ENCODE results near the gene KREMEN1. TPM values are rescaled to one million over a fixed set of nuclear protein-coding genes. Genes with fewer than 3 reads are reported as not detected.

The KREMEN1 gene
- total and polyA plus RNA-seq, 9 of the 15 experiments (the other 6 are each of a cell fraction or from before 2014, with no cell fraction given): 0.69 to 11.5 (median 4.3) TPM

DNA sequence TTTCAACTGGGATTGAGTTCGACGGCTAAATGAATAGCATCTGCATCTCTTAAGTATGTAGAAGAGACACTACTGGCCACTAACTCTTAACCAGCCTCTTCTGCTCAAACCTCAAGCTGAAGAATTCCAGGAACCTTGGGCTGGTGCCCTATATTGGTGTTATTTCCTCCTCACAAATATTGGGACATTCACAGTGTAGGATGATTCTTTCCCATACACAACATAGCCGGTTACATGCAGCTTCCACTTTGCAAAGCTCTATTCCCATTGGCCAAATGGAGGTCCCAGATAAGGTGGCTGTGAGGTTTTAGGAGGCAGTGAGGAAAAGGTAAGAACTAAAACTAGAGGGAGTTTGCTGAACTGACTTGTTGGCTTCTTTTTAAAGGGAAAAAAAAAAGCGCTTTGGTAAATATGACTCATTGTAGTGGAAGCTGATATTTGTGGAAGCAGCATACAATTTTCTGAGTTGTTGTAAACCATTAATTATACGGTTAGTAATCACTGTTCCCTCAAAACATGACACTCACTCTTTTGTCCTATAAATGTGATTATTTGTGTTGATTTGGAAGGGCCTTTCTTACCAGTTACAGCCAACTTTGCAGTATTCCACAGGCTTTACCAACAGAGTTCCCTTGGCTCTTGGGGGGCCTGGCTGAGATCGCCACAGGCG is 28.8 kb upstream of the KREMEN1 start (continued):
- TF ChIP-seq, protein P1, sequence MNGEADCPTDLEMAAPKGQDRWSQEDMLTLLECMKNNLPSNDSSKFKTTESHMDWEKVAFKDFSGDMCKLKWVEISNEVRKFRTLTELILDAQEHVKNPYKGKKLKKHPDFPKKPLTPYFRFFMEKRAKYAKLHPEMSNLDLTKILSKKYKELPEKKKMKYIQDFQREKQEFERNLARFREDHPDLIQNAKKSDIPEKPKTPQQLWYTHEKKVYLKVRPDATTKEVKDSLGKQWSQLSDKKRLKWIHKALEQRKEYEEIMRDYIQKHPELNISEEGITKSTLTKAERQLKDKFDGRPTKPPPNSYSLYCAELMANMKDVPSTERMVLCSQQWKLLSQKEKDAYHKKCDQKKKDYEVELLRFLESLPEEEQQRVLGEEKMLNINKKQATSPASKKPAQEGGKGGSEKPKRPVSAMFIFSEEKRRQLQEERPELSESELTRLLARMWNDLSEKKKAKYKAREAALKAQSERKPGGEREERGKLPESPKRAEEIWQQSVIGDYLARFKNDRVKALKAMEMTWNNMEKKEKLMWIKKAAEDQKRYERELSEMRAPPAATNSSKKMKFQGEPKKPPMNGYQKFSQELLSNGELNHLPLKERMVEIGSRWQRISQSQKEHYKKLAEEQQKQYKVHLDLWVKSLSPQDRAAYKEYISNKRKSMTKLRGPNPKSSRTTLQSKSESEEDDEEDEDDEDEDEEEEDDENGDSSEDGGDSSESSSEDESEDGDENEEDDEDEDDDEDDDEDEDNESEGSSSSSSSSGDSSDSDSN (IDR thresholded peaks at IDR 0.05; ENCODE audit: borderline replicate concordance in 1 of 2, low read depth in 2 of 2, low read length in 2 of 2): no peak
- no peak for TF ChIP-seq RFX7 (CRISPR knock-in tag; IDR thresholded peaks at IDR 0.05)

DNA sequence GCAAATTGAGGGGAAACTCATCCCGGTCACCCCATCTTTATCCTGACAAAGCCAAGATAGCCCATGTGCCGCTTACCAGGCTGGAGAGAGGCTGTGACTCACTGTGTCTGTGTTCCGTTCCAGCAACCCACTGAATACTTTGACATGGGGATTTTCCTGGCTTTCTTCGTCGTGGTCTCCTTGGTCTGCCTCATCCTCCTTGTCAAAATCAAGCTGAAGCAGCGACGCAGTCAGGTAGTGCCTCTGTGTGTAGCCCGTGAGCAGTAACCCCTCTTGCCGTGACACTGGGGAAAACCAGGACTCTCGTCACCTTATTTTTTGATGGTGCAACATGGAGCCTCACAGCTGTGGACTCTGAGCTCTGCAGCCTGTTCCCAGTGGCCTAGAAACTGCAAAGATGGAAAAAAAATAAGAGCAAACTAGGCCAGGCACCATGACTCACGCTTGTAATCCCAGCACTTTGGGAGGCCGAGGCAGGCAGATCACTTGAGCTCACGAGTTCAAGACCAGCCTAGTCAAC is 28.1 kb upstream of the KREMEN1 start:
- BruUV-seq (replicated peaks): no TSS peak
- DNase-seq (ENCODE audit: extremely low read depth in 1 of 4, low spot score in 3 of 4) (no peak), ATAC-seq (no peak), FAIRE-seq (no peak)
- no peak overlapping the region for H3K4me3 ChIP-seq
- POLR2A ChIA-PET: interaction anchor here (0.6 kb wide), 1 partner anchor 214 kb away, joined by 4 read pairs; no protein-coding TSS in a partner anchor
- H4K20me1 ChIP-seq (replicated peaks; ENCODE audit: control insufficient read depth, insufficient read depth, low read length): no peaks in the 10 kb centered on the region
- peaks cover 2 to 8% of the 10 kb centered on the region in 2 experiments; a peak in 3 of 5 replicates for H3K4me1 ChIP-seq (replicated peaks in 1 of 2; ENCODE audit: control insufficient read depth in 2 of 2, insufficient read depth in 2 of 2, low read length in 2 of 2)
- WGBS (ENCODE audit: insufficient coverage, low coverage, missing lambda C conversion rate): 90% methylated on average over 9 of the region's 13 CpGs
- H3K79me2 ChIP-seq (ENCODE audit: control insufficient read depth, insufficient read depth, low read length): no peaks in the 10 kb centered on the region
- H3K36me3 ChIP-seq (ENCODE audit: control insufficient read depth, insufficient read depth, low read length): peaks cover 45% of the 10 kb centered on the region; the same call in 2 of the 3 replicates
- intact Hi-C loops (cut with micrococcal nuclease): loop anchor here (5.0 kb wide), 2 partner anchors 203 to 442 kb away; no protein-coding TSS in a partner anchor
- no peak overlapping the region for H2AFZ ChIP-seq (ENCODE audit: low read depth, low read length)
- H3K27me3 ChIP-seq (ENCODE audit: control insufficient read depth in 2 of 2, insufficient read depth in 2 of 2, low read length in 2 of 2): no peaks in the 10 kb centered on the region
- H3K9me3 ChIP-seq (replicated peaks; ENCODE audit: control insufficient read depth, insufficient read depth, low read depth, low read length): no peaks in the 10 kb centered on the region
- CTCF ChIA-PET (ENCODE audit: low intra/inter-chr PET ratio): no interaction called here
- no peaks in the 10 kb centered on the region for H3K9me1 ChIP-seq (ENCODE audit: control insufficient read depth, insufficient read depth, low read length)
- in situ Hi-C loops (cut with MboI): no loop called here
- no peak overlapping the region for H3K4me2 ChIP-seq (ENCODE audit: insufficient read depth, low read length)
- H3K27ac ChIP-seq (ENCODE audit: extremely low read depth, low read depth, low read length): no peak overlapping the region
- no peak overlapping the region for H3K9ac ChIP-seq (ENCODE audit: insufficient read depth in 1 of 2, low read depth in 2 of 2, low read length in 2 of 2)
- TF ChIP-seq ZNF24 (IDR thresholded peaks at IDR 0.05) (no peak), KLF10 (CRISPR knock-in tag; IDR thresholded peaks at IDR 0.05) (no peak), ZNF699 (CRISPR knock-in tag; IDR thresholded peaks at IDR 0.05; ENCODE audit: insufficient replicate concordance) (no peak), CEBPG (CRISPR knock-in tag; IDR thresholded peaks at IDR 0.05) (no peak), CEBPG (tag; conservative IDR thresholded peaks at IDR 0.05 in 1 of 2, IDR thresholded peaks at IDR 0.05 in 1 of 2) (no peak), SREBF1 (IDR thresholded peaks at IDR 0.05; ENCODE audit: borderline replicate concordance, low read depth, low read length) (no peak)
- TF ChIP-seq, protein P2, sequence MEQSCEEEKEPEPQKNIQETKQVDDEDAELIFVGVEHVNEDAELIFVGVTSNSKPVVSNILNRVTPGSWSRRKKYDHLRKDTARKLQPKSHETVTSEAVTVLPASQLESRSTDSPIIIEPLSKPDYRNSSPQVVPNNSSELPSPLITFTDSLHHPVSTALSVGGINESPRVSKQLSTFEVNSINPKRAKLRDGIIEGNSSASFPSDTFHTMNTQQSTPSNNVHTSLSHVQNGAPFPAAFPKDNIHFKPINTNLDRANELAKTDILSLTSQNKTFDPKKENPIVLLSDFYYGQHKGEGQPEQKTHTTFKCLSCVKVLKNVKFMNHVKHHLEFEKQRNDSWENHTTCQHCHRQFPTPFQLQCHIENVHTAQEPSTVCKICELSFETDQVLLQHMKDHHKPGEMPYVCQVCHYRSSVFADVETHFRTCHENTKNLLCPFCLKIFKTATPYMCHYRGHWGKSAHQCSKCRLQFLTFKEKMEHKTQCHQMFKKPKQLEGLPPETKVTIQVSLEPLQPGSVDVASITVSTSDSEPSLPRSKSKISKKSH (CRISPR knock-in tag; IDR thresholded peaks at IDR 0.05): no peak
- TF ChIP-seq, protein P3, sequence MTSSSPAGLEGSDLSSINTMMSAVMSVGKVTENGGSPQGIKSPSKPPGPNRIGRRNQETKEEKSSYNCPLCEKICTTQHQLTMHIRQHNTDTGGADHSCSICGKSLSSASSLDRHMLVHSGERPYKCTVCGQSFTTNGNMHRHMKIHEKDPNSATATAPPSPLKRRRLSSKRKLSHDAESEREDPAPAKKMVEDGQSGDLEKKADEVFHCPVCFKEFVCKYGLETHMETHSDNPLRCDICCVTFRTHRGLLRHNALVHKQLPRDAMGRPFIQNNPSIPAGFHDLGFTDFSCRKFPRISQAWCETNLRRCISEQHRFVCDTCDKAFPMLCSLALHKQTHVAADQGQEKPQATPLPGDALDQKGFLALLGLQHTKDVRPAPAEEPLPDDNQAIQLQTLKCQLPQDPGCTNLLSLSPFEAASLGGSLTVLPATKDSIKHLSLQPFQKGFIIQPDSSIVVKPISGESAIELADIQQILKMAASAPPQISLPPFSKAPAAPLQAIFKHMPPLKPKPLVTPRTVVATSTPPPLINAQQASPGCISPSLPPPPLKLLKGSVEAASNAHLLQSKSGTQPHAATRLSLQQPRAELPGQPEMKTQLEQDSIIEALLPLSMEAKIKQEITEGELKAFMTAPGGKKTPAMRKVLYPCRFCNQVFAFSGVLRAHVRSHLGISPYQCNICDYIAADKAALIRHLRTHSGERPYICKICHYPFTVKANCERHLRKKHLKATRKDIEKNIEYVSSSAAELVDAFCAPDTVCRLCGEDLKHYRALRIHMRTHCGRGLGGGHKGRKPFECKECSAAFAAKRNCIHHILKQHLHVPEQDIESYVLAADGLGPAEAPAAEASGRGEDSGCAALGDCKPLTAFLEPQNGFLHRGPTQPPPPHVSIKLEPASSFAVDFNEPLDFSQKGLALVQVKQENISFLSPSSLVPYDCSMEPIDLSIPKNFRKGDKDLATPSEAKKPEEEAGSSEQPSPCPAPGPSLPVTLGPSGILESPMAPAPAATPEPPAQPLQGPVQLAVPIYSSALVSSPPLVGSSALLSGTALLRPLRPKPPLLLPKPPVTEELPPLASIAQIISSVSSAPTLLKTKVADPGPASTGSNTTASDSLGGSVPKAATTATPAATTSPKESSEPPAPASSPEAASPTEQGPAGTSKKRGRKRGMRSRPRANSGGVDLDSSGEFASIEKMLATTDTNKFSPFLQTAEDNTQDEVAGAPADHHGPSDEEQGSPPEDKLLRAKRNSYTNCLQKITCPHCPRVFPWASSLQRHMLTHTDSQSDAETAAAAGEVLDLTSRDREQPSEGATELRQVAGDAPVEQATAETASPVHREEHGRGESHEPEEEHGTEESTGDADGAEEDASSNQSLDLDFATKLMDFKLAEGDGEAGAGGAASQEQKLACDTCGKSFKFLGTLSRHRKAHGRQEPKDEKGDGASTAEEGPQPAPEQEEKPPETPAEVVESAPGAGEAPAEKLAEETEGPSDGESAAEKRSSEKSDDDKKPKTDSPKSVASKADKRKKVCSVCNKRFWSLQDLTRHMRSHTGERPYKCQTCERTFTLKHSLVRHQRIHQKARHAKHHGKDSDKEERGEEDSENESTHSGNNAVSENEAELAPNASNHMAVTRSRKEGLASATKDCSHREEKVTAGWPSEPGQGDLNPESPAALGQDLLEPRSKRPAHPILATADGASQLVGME (CRISPR knock-in tag; IDR thresholded peaks at IDR 0.05): no peak
